Kidney (tissue), 14 donors: ENCODE results near the gene BDKRB2. TPM values are rescaled to one million over a fixed set of nuclear protein-coding genes. Genes with fewer than 3 reads are reported as not detected.

Source experiments
- DNase-seq, 5 donors: peaks; one replicate each; pipeline ENCODE4 v3.0.0-alpha.2; 2013 to 2020
- FAIRE-seq: peaks from 2 replicates; lab custom pipeline; 2012; peaks lifted over from hg19 to GRCh38; lab: Jason Lieb, UNC
- H3K27ac ChIP-seq, 2 donors: one replicate each; pipeline ENCODE4 v1.7.0; 2013; ENCODE audit warnings: low read depth in 2 of 2, low read length in 2 of 2, inconsistent platforms in 1 of 2
- H3K27me3 ChIP-seq: one replicate; pipeline ENCODE4 v1.7.1; 2013; ENCODE audit warnings: low read length, inconsistent platforms; ENCODE audit not compliant: control insufficient read depth, insufficient read depth
- H3K36me3 ChIP-seq, 3 donors: one replicate each; pipeline versions ENCODE4 v1.7.0 to v1.7.1; 2013; ENCODE audit warnings: low read length in 3 of 3, control low read depth in 1 of 3, inconsistent platforms in 1 of 3; ENCODE audit not compliant: insufficient read depth in 3 of 3, control insufficient read depth in 2 of 3
- H3K4me1 ChIP-seq, 3 donors: one replicate each; pipeline versions ENCODE4 v1.7.0 to v1.7.1; 2013; ENCODE audit warnings: low read length in 3 of 3, inconsistent platforms in 1 of 3, low read depth in 1 of 3; ENCODE audit not compliant: control insufficient read depth in 2 of 3, insufficient read depth in 2 of 3
- H3K4me3 ChIP-seq, 3 donors: one replicate each; pipeline versions ENCODE4 v1.7.0 to v1.8.1; 2013; ENCODE audit warnings: low read length in 3 of 3, control low read depth in 1 of 3, inconsistent platforms in 1 of 3
- H3K9ac ChIP-seq, 3 donors: one replicate each; pipeline versions ENCODE4 v1.7.0 to v1.7.1; 2013; ENCODE audit warnings: low read length in 3 of 3, control low read depth in 1 of 3, inconsistent platforms in 1 of 3
- H3K9me3 ChIP-seq, 3 donors: one replicate each; pipeline versions ENCODE4 v1.7.0 to v1.7.1; 2013; ENCODE audit warnings: low read length in 3 of 3, control low read depth in 1 of 3, inconsistent platforms in 1 of 3; ENCODE audit not compliant: control insufficient read depth in 2 of 3, insufficient read depth in 1 of 3
- CTCF ChIP-seq: IDR thresholded peaks from 3 replicates; pipeline ENCODE4 v1.5.1; 2012; ENCODE audit warnings: mild to moderate bottlenecking, moderate library complexity, borderline replicate concordance; ENCODE audit not compliant: insufficient read depth; ENCODE audit errors: extremely low read depth
- intact Hi-C: fragments of 100-400 bp; cut with DNase I; formaldehyde crosslinking; loops from one replicate; pipeline ENCODE4 v1.11.1; 2022
- polyA plus RNA-seq: library from polyadenylated mRNA; stranded (reverse); fragments of 350-450 nt; fragmentation: Illumina TruSeq; extraction: RNeasy Lipid Tissue Mini Kit (QIAGEN cat#74804); gene quantifications from one replicate; pipeline ENCODE4 v1.2.3, GENCODE V29; 2014; ENCODE audit warnings: low read depth, low replicate concordance; ENCODE audit not compliant: insufficient read depth
- total RNA-seq: library from RNA; stranded (reverse); fragmentation: NEBNext Ultra II Directional; extraction: Animal tissue kit (Norgen Biotek cat#: 25700); gene quantifications from one replicate; pipeline ENCODE4 v1.2.1, GENCODE V29; 2021
- donor health status: control.
- donor health status: control.
- donor health status: control.
- donor health status: control.
- donor health status: control.
- donor health status: DM: yes; HTN: yes; CAD: no.
- donor health status: Normal renal cell carcinoma (clear cell type).

Gene BDKRB2
- total and polyA plus RNA-seq, 2 donors from 2014 or later: 7.4 to 16.1 TPM

- Histone ChIP-seq H3K27me3 (no peaks in the 10 kb centered on the region), H3K4me1 (no peaks in the 10 kb centered on the region), H3K9me3 (peaks cover 0 to 9% (median 4%) of the 10 kb centered on the region in 3 donors), H3K9ac (no peak overlapping the region), H3K4me3 (no peak overlapping the region), H3K27ac (no peak overlapping the region), H3K36me3 (no peaks in the 10 kb centered on the region)
- intact Hi-C loops: loop anchor here (5.0 kb wide), 1 partner anchor 178 kb away; no protein-coding TSS in a partner anchor
- FAIRE-seq: no peak
- DNase-seq: peak; percentile 67 to 89 (median 79)
- TF ChIP-seq CTCF: peak; percentile 87
Measured at GRCh38 chr14:96275177-96276112, 70.8 kb downstream of the BDKRB2 start.

- intact Hi-C loops: loop anchor here (5.0 kb wide), 1 partner anchor 181 kb away; no protein-coding TSS in a partner anchor
- no peaks in the 10 kb centered on the region for H3K27me3 ChIP-seq
Measured at GRCh38 chr14:96277890-96278289, 73.3 kb downstream of the BDKRB2 start.

GRCh38 chr14:96279564-96279963 lies 74.9 kb downstream of the BDKRB2 start:
- Histone ChIP-seq H3K27ac (no peak overlapping the region), H3K9me3 (peaks cover 0 to 9% (median 4%) of the 10 kb centered on the region in 3 donors), H3K27me3 (no peaks in the 10 kb centered on the region), H3K4me3 (no peak overlapping the region), H3K36me3 (peaks cover 0 to 9% (median 8%) of the 10 kb centered on the region in 3 donors), H3K4me1 (no peaks in the 10 kb centered on the region), H3K9ac (no peak overlapping the region)
- no peak for DNase-seq
- no peak for FAIRE-seq
- TF ChIP-seq CTCF: no peak
- intact Hi-C loops: loop anchor here (5.0 kb wide), 1 partner anchor 182 kb away; no protein-coding TSS in a partner anchor

More at GRCh38 chr14:96277890-96278289, 73.3 kb downstream of the BDKRB2 start:
- no peaks in the 10 kb centered on the region for H3K4me1 ChIP-seq
- FAIRE-seq: no peak
- no peak for DNase-seq
- peaks cover 0 to 4% (median 3%) of the 10 kb centered on the region in 3 donors for H3K36me3 ChIP-seq
- H3K27ac ChIP-seq: no peak overlapping the region
- TF ChIP-seq CTCF: no peak
- H3K4me3 ChIP-seq: no peak overlapping the region
- peaks cover 0 to 9% (median 4%) of the 10 kb centered on the region in 3 donors for H3K9me3 ChIP-seq
- no peak overlapping the region for H3K9ac ChIP-seq
